GM12875 (cell line): ENCODE data around the gene LIN7C.

ENCODE experiments used
- H3K4me3 ChIP-seq: one replicate; pipeline ENCODE4 v1.5.1; 2011; ENCODE audit warnings: low read depth, low read length, control low read depth
- CTCF ChIP-seq: IDR thresholded peaks from 2 replicates; pipeline ENCODE4 v1.5.1; 2011; ENCODE audit warnings: low read depth, mild to moderate bottlenecking, control low read depth, inconsistent platforms, low read length, moderate library complexity, borderline replicate concordance; ENCODE audit not compliant: insufficient read depth

LIN7C gene

GRCh38 chr11:27465629-27466028, 40.9 kb downstream of the LIN7C start:
- no peak overlapping the region for H3K4me3 ChIP-seq
- TF ChIP-seq CTCF: no peak

GRCh38 chr11:27464909-27465308, 41.7 kb downstream of the LIN7C start:
- no peak for TF ChIP-seq CTCF
- H3K4me3 ChIP-seq: no peak overlapping the region

GRCh38 chr11:27464289-27464696, 42.3 kb downstream of the LIN7C start:
- no peak overlapping the region for H3K4me3 ChIP-seq
- no peak for TF ChIP-seq CTCF

- TF ChIP-seq CTCF: no peak
- no peak overlapping the region for H3K4me3 ChIP-seq
These were observed 44.0 kb downstream of the LIN7C start for GRCh38 chr11:27462543-27462942.

GRCh38 chr11:27460158-27460978, 46.2 kb downstream of the LIN7C start:
- no peak overlapping the region for H3K4me3 ChIP-seq
- no peak for TF ChIP-seq CTCF

- TF ChIP-seq CTCF: no peak
- H3K4me3 ChIP-seq: no peak overlapping the region
These were observed 47.4 kb downstream of the LIN7C start for GRCh38 chr11:27459191-27459590.

GRCh38 chr11:27458182-27458581, 48.4 kb downstream of the LIN7C start:
- no peak overlapping the region for H3K4me3 ChIP-seq
- TF ChIP-seq CTCF: no peak
